Subcutaneous adipose tissue (tissue), 4 donors: Measurements from ENCODE around the gene PHF12. TPM values are rescaled to one million over a fixed set of nuclear protein-coding genes. Genes with fewer than 3 reads are reported as not detected.

ENCODE experiments used
- total RNA-seq, 4 donors: library from RNA; depleted of rRNA; stranded (reverse); fragments of >200 nt; gene quantifications; one replicate each; pipeline ENCODE4 v1.1.0, GENCODE V29; 2016
- TF ChIP-seq, protein P1 (sequence below): fragments of 450-650 bp; IDR thresholded peaks from one replicate; pipeline ENCODE4 v1.5.1; 2016; ENCODE audit warnings: low read depth, mild to moderate bottlenecking, control low read depth, antibody characterized with exemption, moderate library complexity

PHF12 gene
- total RNA-seq, 4 donors from 2014 or later = 22.0 to 38.1 (median 25.2) TPM

DNA sequence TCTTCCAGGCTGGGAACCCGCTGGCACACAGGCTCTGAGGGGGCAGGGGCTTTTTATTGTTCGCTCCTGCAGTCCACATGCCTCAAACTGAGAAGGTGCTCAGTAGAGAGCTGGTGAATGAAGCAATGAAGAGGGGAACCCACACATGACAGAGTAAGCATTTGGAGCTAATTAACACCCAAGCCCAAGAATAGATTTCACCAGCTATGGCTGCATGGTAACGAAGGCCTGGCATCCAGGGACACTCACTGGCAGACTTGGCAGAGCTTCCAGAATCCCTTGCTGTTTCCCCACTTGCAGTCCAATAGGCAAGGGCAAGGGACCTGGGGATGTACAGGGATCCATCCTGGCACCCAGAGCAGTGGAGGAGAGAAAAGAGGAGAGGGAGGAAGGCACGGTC, 66.0 kb downstream of the PHF12 start:
- TF ChIP-seq, protein P1, sequence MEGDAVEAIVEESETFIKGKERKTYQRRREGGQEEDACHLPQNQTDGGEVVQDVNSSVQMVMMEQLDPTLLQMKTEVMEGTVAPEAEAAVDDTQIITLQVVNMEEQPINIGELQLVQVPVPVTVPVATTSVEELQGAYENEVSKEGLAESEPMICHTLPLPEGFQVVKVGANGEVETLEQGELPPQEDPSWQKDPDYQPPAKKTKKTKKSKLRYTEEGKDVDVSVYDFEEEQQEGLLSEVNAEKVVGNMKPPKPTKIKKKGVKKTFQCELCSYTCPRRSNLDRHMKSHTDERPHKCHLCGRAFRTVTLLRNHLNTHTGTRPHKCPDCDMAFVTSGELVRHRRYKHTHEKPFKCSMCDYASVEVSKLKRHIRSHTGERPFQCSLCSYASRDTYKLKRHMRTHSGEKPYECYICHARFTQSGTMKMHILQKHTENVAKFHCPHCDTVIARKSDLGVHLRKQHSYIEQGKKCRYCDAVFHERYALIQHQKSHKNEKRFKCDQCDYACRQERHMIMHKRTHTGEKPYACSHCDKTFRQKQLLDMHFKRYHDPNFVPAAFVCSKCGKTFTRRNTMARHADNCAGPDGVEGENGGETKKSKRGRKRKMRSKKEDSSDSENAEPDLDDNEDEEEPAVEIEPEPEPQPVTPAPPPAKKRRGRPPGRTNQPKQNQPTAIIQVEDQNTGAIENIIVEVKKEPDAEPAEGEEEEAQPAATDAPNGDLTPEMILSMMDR = no peak

DNA sequence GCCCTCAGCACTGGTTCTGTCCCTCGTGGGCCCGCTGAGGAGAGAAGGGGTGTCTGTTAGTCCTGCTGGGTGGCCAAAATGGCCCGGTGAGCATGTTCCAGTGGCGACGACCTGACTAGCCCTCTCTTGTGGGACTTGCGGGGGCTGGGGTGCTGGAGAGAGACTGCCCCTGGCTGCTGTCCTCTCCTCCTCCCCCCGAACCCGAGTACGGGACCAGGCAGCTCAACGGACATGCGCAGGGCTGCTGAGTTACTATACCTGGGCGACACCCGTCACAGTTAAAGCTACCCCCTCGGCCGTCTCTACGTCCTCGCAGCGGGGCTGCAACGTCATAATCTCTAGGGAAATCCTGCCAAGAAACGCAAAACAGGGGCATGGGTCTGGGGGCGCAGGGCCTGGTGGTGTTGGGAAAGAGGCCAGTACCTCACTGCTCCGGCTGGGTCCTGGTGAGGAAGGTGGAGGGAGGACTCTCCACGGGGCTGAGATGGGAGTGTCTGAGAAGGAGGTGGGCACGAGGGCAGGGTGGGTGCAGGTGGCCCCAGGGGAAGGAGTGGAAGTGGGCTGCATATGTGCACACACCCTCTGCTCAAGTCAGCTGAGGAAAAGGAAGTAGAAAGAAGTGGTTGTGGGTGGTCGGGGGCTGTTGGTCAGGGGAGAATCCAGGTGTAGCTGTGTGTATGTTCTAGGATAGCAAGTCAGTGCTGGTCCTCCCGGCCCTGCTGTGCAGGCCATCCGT, 67.2 kb downstream of the PHF12 start:
- TF ChIP-seq, protein P1 = no peak

DNA sequence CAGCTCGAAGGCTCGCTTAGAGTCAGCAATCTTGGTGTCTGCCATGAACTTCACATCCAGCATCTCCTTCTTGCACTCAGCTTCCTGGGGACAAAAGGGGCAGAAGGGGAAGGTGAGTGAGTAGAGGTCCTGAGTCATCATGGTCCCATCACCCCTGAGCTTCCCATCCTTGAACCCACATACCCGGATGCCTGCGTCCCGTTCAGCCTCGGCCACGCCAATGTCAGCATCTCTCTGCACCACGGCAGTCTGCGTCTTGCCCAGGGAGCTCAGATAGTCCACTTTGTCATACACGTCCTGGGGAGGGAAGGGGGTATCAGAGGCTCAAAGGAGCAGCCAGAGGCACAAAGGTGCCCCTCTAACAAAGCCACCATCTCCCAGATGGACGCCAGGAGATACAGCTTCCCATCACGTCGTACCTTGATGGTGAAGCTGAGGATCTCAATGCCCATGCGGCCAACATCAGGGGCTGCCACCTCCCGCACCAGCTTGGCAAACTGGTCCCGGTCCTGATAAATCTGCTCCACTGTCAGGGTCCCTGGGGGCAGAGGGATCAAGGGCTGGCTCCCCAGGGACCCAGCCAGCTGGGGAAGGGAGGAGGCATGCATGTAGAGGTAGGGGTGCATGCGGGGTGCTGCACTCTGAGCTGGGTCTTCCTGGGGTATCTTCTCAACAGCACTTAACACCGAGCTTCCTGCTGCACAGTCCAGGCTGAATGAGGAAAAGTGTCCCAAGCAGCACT, 69.0 kb downstream of the PHF12 start:
- TF ChIP-seq, protein P1 = no peak

DNA sequence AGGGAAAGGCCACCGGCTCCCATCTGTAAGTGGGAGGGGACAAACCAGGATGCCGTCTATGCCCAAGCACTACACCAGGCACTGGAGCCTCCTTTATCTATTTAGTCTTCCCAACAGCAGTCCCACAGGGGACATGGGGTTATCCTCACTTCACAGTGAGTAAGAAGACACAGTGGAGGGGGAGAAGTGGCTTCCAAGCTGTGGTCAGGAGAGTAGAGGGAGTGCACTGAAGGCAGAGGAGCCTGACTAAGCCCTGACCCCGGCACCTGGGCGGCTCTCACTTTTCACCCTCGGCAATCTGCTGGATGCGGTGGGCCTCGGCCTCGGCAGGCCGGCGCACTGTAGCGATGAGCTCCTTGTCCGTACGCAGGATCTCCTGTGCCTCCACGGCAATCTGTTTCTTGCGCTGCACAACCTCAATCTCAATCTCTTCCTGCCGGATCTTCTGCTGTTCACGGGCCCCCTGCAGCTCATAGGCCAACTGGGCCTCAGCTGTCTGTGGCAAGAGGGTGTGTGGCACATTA, 69.7 kb downstream of the PHF12 start:
- TF ChIP-seq, protein P1 = no peak

DNA sequence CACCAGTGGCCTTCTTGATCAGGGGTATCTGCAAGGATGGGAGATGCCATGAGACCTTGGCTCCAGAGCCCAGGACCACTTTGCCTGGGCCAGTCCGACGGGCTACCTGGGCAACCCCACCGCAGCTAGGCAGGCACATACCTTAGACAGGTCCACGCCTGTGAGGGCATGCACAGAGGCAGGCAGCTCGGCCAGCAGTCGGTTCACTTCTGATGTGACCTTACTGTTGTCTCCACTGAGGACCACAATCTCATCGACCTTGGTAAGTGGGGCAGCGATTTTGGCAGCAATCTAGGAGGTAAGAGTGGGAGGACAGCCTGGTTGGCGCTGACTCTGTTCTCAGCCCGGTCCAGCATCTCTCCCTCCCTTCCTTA, 70.8 kb downstream of the PHF12 start:
- TF ChIP-seq, protein P1 = no peak

DNA sequence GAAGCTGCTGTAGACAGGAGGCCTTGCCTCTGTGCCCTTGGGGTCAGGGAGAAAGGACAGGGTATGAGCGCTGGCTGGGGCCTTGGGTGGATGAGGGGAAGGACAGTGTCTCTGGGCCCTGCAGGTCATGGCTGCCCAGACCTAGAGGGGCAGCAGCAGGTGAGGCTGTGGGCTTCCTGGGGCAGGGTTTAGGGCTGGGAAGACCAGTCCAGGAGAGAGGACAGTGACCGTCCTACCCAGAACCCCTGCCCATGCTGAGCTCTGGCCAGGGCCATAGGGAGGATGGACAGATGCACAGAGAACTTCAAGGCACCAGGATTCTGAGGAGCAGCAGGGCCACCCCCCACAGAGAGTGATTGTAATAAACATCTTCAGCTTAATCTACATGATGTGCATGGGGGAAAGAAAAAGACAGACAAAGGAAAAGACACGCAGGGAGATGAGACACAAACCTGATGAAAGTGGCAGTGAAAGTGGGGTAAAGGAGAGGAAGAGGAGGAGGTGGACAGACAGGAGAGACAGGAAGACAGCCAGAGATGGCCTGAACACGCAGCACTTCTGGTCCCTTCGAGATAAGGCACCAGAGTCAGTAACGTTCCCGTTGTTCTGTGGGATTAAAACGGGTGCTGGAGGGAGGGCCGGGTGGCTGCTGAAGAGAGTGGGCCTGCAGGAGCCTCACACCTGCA, 71.3 kb downstream of the PHF12 start:
- TF ChIP-seq, protein P1 = no peak

DNA sequence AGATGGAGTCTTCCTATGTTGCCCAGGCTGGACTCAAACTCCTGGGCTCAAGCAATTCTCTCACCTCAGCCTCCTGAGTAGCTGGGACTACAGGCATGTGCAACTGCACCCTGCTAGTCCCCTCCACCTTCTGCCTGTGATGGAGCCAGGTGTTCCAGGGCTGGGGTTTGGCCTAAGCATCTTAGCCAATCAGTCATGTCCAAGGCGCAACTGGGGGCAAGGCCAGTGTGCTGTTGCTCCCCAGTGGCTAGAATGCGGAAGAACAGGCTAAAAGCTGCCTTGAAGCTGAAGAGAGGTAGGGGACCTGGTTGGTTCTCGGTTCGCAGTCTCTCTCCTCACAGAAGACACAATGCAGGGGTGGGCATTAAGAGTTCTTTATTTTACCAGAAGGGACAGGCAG, 72.3 kb downstream of the PHF12 start:
- TF ChIP-seq, protein P1 = no peak
